ENCODE data around the gene SNX1. TPM values are rescaled to one million over a fixed set of nuclear protein-coding genes. Genes with fewer than 3 reads are reported as not detected.
"Not testable (repeated sequence)": the region's sequence is repeated elsewhere in the genome, so short reads cannot be mapped to it uniquely, and the experiment has no call there.

Gene SNX1
- total RNA-seq, 1 donor from 2014 or later, result 38.1 TPM

- Histone ChIP-seq H3K4me3 (ENCODE audit: low read depth, low read length) (no peak overlapping the region), H3K36me3 (ENCODE audit: control insufficient read depth, insufficient read depth, low read length) (no peaks in the 10 kb centered on the region), H3K27me3 (ENCODE audit: control insufficient read depth, insufficient read depth, low read length) (no peaks in the 10 kb centered on the region)
- no peak for DNase-seq (ENCODE audit: low read depth)
- TF ChIP-seq CTCF (IDR thresholded peaks at IDR 0.05; ENCODE audit: insufficient read depth, low read length, poor library complexity, severe bottlenecking), result no peak
These were observed 23.6 kb upstream of the SNX1 start for GRCh38 chr15:64071931-64072765.

GRCh38 chr15:64072812-64073211, 23.0 kb upstream of the SNX1 start:
- Histone ChIP-seq H3K36me3 (ENCODE audit: control insufficient read depth, insufficient read depth, low read length) (no peaks in the 10 kb centered on the region), H3K27me3 (ENCODE audit: control insufficient read depth, insufficient read depth, low read length) (no peaks in the 10 kb centered on the region), H3K4me3 (ENCODE audit: low read depth, low read length) (no peak overlapping the region)
- no peak for DNase-seq (ENCODE audit: low read depth)
- TF ChIP-seq CTCF (IDR thresholded peaks at IDR 0.05; ENCODE audit: insufficient read depth, low read length, poor library complexity, severe bottlenecking), result no peak

GRCh38 chr15:64073496-64073895, 22.3 kb upstream of the SNX1 start:
- DNase-seq (ENCODE audit: low read depth); H3K4me3 ChIP-seq (ENCODE audit: low read depth, low read length); H3K36me3 ChIP-seq (ENCODE audit: control insufficient read depth, insufficient read depth, low read length); H3K27me3 ChIP-seq (ENCODE audit: control insufficient read depth, insufficient read depth, low read length): not testable (repeated sequence)

GRCh38 chr15:64082757-64083156, 13.0 kb upstream of the SNX1 start:
- no peaks in the 10 kb centered on the region for H3K27me3 ChIP-seq (ENCODE audit: control insufficient read depth, insufficient read depth, low read length)
- no peak overlapping the region for H3K4me3 ChIP-seq (ENCODE audit: low read depth, low read length)
- no peaks in the 10 kb centered on the region for H3K36me3 ChIP-seq (ENCODE audit: control insufficient read depth, insufficient read depth, low read length)
- no peak for DNase-seq (ENCODE audit: low read depth)
- no peak for TF ChIP-seq CTCF (IDR thresholded peaks at IDR 0.05; ENCODE audit: insufficient read depth, low read length, poor library complexity, severe bottlenecking)

GRCh38 chr15:64089543-64090280, 6.1 kb upstream of the SNX1 start:
- peaks cover 1% of the 10 kb centered on the region for H3K36me3 ChIP-seq (ENCODE audit: control insufficient read depth, insufficient read depth, low read length)

More at GRCh38 chr15:64089543-64090280, 6.1 kb upstream of the SNX1 start:
- H3K27me3 ChIP-seq (ENCODE audit: control insufficient read depth, insufficient read depth, low read length), result no peaks in the 10 kb centered on the region
- no peak for DNase-seq (ENCODE audit: low read depth)
- H3K4me3 ChIP-seq (ENCODE audit: low read depth, low read length), result no peak overlapping the region
- TF ChIP-seq CTCF (IDR thresholded peaks at IDR 0.05; ENCODE audit: insufficient read depth, low read length, poor library complexity, severe bottlenecking), result no peak

Measured in kidney epithelial cell (primary cell).